Loucy (cell line): ENCODE measurements around the gene SGMS1.

Experiments used
- H2AFZ ChIP-seq: fragments of 200-600 bp; sonication (generic); 2 replicates; pipeline ENCODE4 v1.6.0; 2016; ENCODE audit warnings: antibody characterized with exemption, mild to moderate bottlenecking, low read length, moderate library complexity
- H3F3A ChIP-seq: fragments of 200-600 bp; 2 replicates; pipeline ENCODE4 v1.6.0; 2016; ENCODE audit warnings: antibody characterized with exemption, low read depth, mild to moderate bottlenecking
- H3K27me3 ChIP-seq: fragments of 200-600 bp; sonication (generic); 2 replicates; pipeline ENCODE4 v1.6.1; 2014; ENCODE audit warnings: low read length, mild to moderate bottlenecking; ENCODE audit not compliant: insufficient read depth, poor library complexity, severe bottlenecking
- H3K36me3 ChIP-seq: fragments of 200-600 bp; sonication (generic); 2 replicates; pipeline ENCODE4 v1.6.1; 2016; ENCODE audit warnings: low read length; ENCODE audit not compliant: insufficient read depth
- H3K4me1 ChIP-seq: fragments of 200-600 bp; sonication (generic); 2 replicates; pipeline ENCODE4 v1.5.1; 2014; ENCODE audit warnings: low read length, mild to moderate bottlenecking; ENCODE audit not compliant: insufficient read depth, poor library complexity, severe bottlenecking
- H3K4me2 ChIP-seq: fragments of 200-600 bp; sonication (generic); 2 replicates; pipeline ENCODE4 v1.6.0; 2014; ENCODE audit warnings: antibody characterized with exemption, low read length, low read depth, mild to moderate bottlenecking; ENCODE audit not compliant: poor library complexity, severe bottlenecking
- H3K4me3 ChIP-seq: fragments of 200-600 bp; sonication (generic); 2 replicates; pipeline ENCODE4 v1.5.1; 2014; ENCODE audit warnings: low read length, mild to moderate bottlenecking, mixed read lengths; ENCODE audit not compliant: poor library complexity, severe bottlenecking
- H3K79me2 ChIP-seq: fragments of 200-600 bp; sonication (generic); 2 replicates; pipeline ENCODE4 v1.6.1; 2014; ENCODE audit warnings: low read length; ENCODE audit not compliant: insufficient read depth
- H3K9ac ChIP-seq: fragments of 200-600 bp; sonication (generic); 2 replicates; pipeline ENCODE4 v1.6.0; 2014; ENCODE audit warnings: mild to moderate bottlenecking, low read depth, low read length, moderate library complexity; ENCODE audit not compliant: poor library complexity, severe bottlenecking
- H3K9me2 ChIP-seq: fragments of 200-600 bp; sonication (generic); replicated peaks from 2 replicates; pipeline ENCODE4 v1.6.1; 2016; ENCODE audit warnings: low read depth, low read length, mixed read lengths
- H3K9me3 ChIP-seq: fragments of 200-600 bp; sonication (generic); 2 replicates; pipeline ENCODE4 v1.6.1; 2014; ENCODE audit warnings: mild to moderate bottlenecking, antibody characterized with exemption, low read length, low read depth; ENCODE audit not compliant: insufficient read depth
- H4K20me1 ChIP-seq: fragments of 200-600 bp; sonication (generic); 2 replicates; pipeline ENCODE4 v1.6.0; 2014; ENCODE audit warnings: antibody characterized with exemption, low read length, mild to moderate bottlenecking; ENCODE audit not compliant: insufficient read depth, poor library complexity, severe bottlenecking
- CTCF ChIP-seq: fragments of 200-600 bp; sonication (generic); conservative IDR thresholded peaks from 2 replicates; pipeline ENCODE4 v1.5.1; 2014; ENCODE audit warnings: mild to moderate bottlenecking, antibody characterized with exemption, low read length
- EZH2phosphoT487 ChIP-seq: fragments of 200-600 bp; IDR thresholded peaks from 2 replicates; pipeline ENCODE4 v1.6.1; 2018; ENCODE audit warnings: antibody characterized with exemption, mild to moderate bottlenecking, moderate library complexity, borderline replicate concordance

The SGMS1 gene

GRCh38 chr10:50560370-50560769 is 63.4 kb downstream of the SGMS1 start:
- Histone ChIP-seq H3K9ac (no peak overlapping the region), H3K4me3 (no peak overlapping the region), H3K4me1 (no peaks in the 10 kb centered on the region), H3K9me2 (no peaks in the 10 kb centered on the region), H3K9me3 (no peaks in the 10 kb centered on the region), H2AFZ (no peak overlapping the region), H3K4me2 (no peak overlapping the region), H3K27me3 (no peaks in the 10 kb centered on the region), H3F3A (no peaks in the 10 kb centered on the region), H3K36me3 (no peaks in the 10 kb centered on the region), H4K20me1 (no peaks in the 10 kb centered on the region), H3K79me2 (no peaks in the 10 kb centered on the region)
- no peak for TF ChIP-seq CTCF
- no peak for TF ChIP-seq EZH2phosphoT487

- H3K36me3 ChIP-seq: no peaks in the 10 kb centered on the region
- H4K20me1 ChIP-seq: no peaks in the 10 kb centered on the region
- no peak overlapping the region for H3K4me3 ChIP-seq
- H3K9me3 ChIP-seq: no peaks in the 10 kb centered on the region
- no peaks in the 10 kb centered on the region for H3K4me1 ChIP-seq
- no peaks in the 10 kb centered on the region for H3K79me2 ChIP-seq
- H3K9ac ChIP-seq: no peak overlapping the region
- TF ChIP-seq CTCF: no peak
- TF ChIP-seq EZH2phosphoT487: no peak
- H3K9me2 ChIP-seq: no peaks in the 10 kb centered on the region
- no peaks in the 10 kb centered on the region for H3K27me3 ChIP-seq
- H2AFZ ChIP-seq: no peak overlapping the region
- no peaks in the 10 kb centered on the region for H3F3A ChIP-seq
- H3K4me2 ChIP-seq: no peak overlapping the region
Observed at GRCh38 chr10:50558371-50558770, 65.4 kb downstream of the SGMS1 start.

- H3K4me3 ChIP-seq: no peak overlapping the region
- no peak overlapping the region for H2AFZ ChIP-seq
- no peaks in the 10 kb centered on the region for H3K9me2 ChIP-seq
- no peak overlapping the region for H3K4me2 ChIP-seq
- no peaks in the 10 kb centered on the region for H3K79me2 ChIP-seq
- no peak overlapping the region for H3K9ac ChIP-seq
- no peaks in the 10 kb centered on the region for H3K9me3 ChIP-seq
- H3F3A ChIP-seq: no peaks in the 10 kb centered on the region
- no peaks in the 10 kb centered on the region for H4K20me1 ChIP-seq
- H3K27me3 ChIP-seq: no peaks in the 10 kb centered on the region
- TF ChIP-seq EZH2phosphoT487 (no peak), CTCF (no peak)
- no peaks in the 10 kb centered on the region for H3K4me1 ChIP-seq
- H3K36me3 ChIP-seq: no peaks in the 10 kb centered on the region
Observed at GRCh38 chr10:50557130-50557682, 66.5 kb downstream of the SGMS1 start.
